RWPE1 (cell line): Measurements from ENCODE around the gene RPS25.

Source experiments
- CTCF ChIA-PET: fragments of 350-600 bp; sonication (Branson Sonifier 250); formaldehyde crosslinking; extraction: SDS; loops from one replicate; lab custom pipeline; 2021; lab: Yijun Ruan, JAX
- POLR2A ChIA-PET: fragments of 400-600 bp; formaldehyde crosslinking; extraction: SDS; loops from one replicate; lab custom pipeline; 2020; ENCODE audit warnings: antibody characterized with exemption; ENCODE audit not compliant: low non-redundant PET; lab: Yijun Ruan, JAX
- DNase-seq: peaks from one replicate; pipeline ENCODE4 v3.0.0; 2012; ENCODE audit warnings: low spot score
- H3K27ac ChIP-seq: fragments of 450-650 bp; 2 replicates; pipeline ENCODE4 v1.5.1; 2017
- TF ChIP-seq, protein P1 (sequence below): fragments of 450-650 bp; conservative IDR thresholded peaks from 2 replicates; pipeline ENCODE4 v1.5.1; 2017; ENCODE audit warnings: low read depth, mild to moderate bottlenecking

RPS25 gene

DNA sequence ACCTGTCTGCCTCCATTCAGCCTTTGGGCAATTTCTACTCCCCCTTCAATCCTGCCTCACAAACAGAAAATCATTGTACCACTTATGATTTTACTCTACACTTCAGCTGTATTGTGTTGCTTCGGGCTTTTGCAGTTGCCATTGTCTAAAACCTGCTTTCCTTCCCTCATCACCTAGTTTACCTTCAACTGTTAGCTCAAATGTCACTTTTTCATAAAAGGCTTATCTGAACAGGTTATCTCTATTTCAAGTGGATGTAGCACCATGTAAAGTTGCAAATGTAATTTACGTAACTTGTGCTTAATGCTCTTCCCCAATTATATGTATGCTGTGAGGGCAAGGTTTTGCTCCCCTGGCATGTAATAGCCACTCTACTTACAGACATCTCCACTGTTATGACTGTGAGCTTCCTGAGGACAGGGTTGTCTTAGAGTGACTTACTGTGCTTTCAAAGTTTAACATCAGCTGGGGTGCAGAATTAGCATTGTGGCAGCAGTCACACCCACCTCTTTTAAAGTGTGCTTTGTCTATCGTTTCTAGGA lies 5.4 kb downstream of the RPS25 start:
- ChIA-PET POLR2A (no interaction called here), CTCF (interaction anchor here (0.5 kb wide), 1 partner anchor 19 kb away, joined by 5 read pairs; no protein-coding TSS in a partner anchor)
- H3K27ac ChIP-seq: no peak overlapping the region
- DNase-seq: no peak
- TF ChIP-seq, protein P1, sequence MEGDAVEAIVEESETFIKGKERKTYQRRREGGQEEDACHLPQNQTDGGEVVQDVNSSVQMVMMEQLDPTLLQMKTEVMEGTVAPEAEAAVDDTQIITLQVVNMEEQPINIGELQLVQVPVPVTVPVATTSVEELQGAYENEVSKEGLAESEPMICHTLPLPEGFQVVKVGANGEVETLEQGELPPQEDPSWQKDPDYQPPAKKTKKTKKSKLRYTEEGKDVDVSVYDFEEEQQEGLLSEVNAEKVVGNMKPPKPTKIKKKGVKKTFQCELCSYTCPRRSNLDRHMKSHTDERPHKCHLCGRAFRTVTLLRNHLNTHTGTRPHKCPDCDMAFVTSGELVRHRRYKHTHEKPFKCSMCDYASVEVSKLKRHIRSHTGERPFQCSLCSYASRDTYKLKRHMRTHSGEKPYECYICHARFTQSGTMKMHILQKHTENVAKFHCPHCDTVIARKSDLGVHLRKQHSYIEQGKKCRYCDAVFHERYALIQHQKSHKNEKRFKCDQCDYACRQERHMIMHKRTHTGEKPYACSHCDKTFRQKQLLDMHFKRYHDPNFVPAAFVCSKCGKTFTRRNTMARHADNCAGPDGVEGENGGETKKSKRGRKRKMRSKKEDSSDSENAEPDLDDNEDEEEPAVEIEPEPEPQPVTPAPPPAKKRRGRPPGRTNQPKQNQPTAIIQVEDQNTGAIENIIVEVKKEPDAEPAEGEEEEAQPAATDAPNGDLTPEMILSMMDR: no peak

GRCh38 chr11:119011476-119012053 lies 6.6 kb downstream of the RPS25 start:
- CTCF ChIA-PET: no interaction called here
- no peak for DNase-seq
- POLR2A ChIA-PET: no interaction called here
- TF ChIP-seq, protein P1: no peak
- peak overlapping the region; percentile 57 for H3K27ac ChIP-seq

GRCh38 chr11:119006656-119007055 lies 11.5 kb downstream of the RPS25 start:
- DNase-seq: no peak
- ChIA-PET POLR2A (no interaction called here), CTCF (no interaction called here)
- H3K27ac ChIP-seq: no peak overlapping the region; the same call in 1 of the 2 replicates
- TF ChIP-seq, protein P1: no peak

GRCh38 chr11:119000906-119001305 lies 17.2 kb downstream of the RPS25 start:
- TF ChIP-seq, protein P1: no peak
- ChIA-PET POLR2A (no interaction called here), CTCF (interaction anchor here (0.6 kb wide), 1 partner anchor 408 kb away, joined by 3 read pairs; no protein-coding TSS in a partner anchor)
- no peak for DNase-seq
- H3K27ac ChIP-seq: no peak overlapping the region; the same call in 1 of the 2 replicates

DNA sequence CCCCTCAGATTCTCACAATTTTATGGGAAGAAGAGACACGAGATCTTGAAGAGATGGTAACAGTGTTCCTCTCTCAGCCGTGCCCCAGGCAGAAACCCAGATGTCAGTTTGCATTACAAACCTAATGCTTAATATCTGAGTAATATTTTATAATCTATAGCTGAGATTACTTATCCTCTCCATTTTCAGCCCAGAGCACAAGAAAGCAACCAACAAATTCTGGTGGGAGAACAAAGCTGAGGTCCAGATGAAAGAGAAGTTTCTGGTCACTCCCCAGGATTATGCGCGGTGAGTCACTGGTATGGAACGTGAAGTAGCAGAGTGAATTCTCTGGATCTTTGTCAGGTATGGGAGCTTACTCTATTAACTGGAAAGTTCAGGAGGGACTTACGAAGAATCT lies 19.3 kb downstream of the RPS25 start:
- peak overlapping the region; percentile 83 for H3K27ac ChIP-seq
- TF ChIP-seq, protein P1: no peak
- ChIA-PET POLR2A (no interaction called here), CTCF (interaction anchor here (1.0 kb wide), 3 partner anchors 16 to 89 kb away, joined by 3 to 4 read pairs (median 4); no protein-coding TSS in a partner anchor)
- peak; percentile 82 for DNase-seq

- no peak for DNase-seq
- ChIA-PET CTCF (interaction anchor here (1.0 kb wide), 3 partner anchors 16 to 89 kb away, joined by 3 to 4 read pairs (median 4); no protein-coding TSS in a partner anchor), POLR2A (no interaction called here)
- TF ChIP-seq, protein P1: no peak
- H3K27ac ChIP-seq: peak overlapping the region; percentile 83
Measured at GRCh38 chr11:118998388-118998717, 19.8 kb downstream of the RPS25 start.
